Lung microvascular endothelial cell (primary cell): ENCODE measurements around the gene AHNAK2. TPM values are rescaled to one million over a fixed set of nuclear protein-coding genes. Genes with fewer than 3 reads are reported as not detected.
A peak's percentile ranks its signal among the peaks of the same experiment; 100 is the strongest.

ENCODE experiments used
- DNase-seq, 2 donors: peaks; one replicate each; pipeline versions ENCODE4 v3.0.0 to v3.0.0-alpha.2; 2010; ENCODE audit warnings: low read depth in 2 of 2
- total RNA-seq: library from RNA; depleted of rRNA; stranded (reverse); fragments of >200 nt; gene quantifications from 2 replicates; pipeline ENCODE4 v1.2.1, GENCODE V29; 2014

Gene AHNAK2
- total RNA-seq, 1 donor from 2014 or later: 6.0 TPM

- DNase-seq: peak in 1 of 2 donors; percentile 18
Observed at GRCh38 chr14:105012171-105012985, 34.2 kb upstream of the AHNAK2 start.

GRCh38 chr14:105011312-105011990, 33.3 kb upstream of the AHNAK2 start:
- DNase-seq: no peak

GRCh38 chr14:105010891-105011291, 32.7 kb upstream of the AHNAK2 start:
- DNase-seq: no peak

- no peak for DNase-seq
Observed at GRCh38 chr14:105010106-105010505, 31.9 kb upstream of the AHNAK2 start.

GRCh38 chr14:105007593-105008264, 29.6 kb upstream of the AHNAK2 start:
- no peak for DNase-seq

- DNase-seq: no peak
Observed at GRCh38 chr14:105006831-105007592, 28.8 kb upstream of the AHNAK2 start.

GRCh38 chr14:105005929-105006830, 28.0 kb upstream of the AHNAK2 start:
- DNase-seq: no peak

GRCh38 chr14:105005329-105005928, 27.3 kb upstream of the AHNAK2 start:
- no peak for DNase-seq

GRCh38 chr14:104999361-104999760, 21.2 kb upstream of the AHNAK2 start:
- DNase-seq: no peak

GRCh38 chr14:104998801-104999200, 20.6 kb upstream of the AHNAK2 start:
- no peak for DNase-seq

- no peak for DNase-seq
Observed at GRCh38 chr14:104996483-104996882, 18.3 kb upstream of the AHNAK2 start.

GRCh38 chr14:104996032-104996431, 17.9 kb upstream of the AHNAK2 start:
- no peak for DNase-seq

GRCh38 chr14:104994978-104995377, 16.8 kb upstream of the AHNAK2 start:
- no peak for DNase-seq

- DNase-seq: no peak
Observed at GRCh38 chr14:104993808-104994591, 15.8 kb upstream of the AHNAK2 start.

- no peak for DNase-seq
Observed at GRCh38 chr14:104993306-104993705, 15.1 kb upstream of the AHNAK2 start.

- no peak for DNase-seq
Observed at GRCh38 chr14:104992501-104992900, 14.3 kb upstream of the AHNAK2 start.

- DNase-seq: no peak
Observed at GRCh38 chr14:104991896-104992230, 13.7 kb upstream of the AHNAK2 start.

- DNase-seq: no peak
Observed at GRCh38 chr14:104989951-104990303, 11.8 kb upstream of the AHNAK2 start.

GRCh38 chr14:104989236-104989950, 11.2 kb upstream of the AHNAK2 start:
- DNase-seq: no peak
